Measurements from ENCODE around the gene MTRF1. TPM values are rescaled to one million over a fixed set of nuclear protein-coding genes. Genes with fewer than 3 reads are reported as not detected.

Gene MTRF1
- total RNA-seq, 1 donor from 2014 or later = 17.2 TPM

- Mint-ChIP-seq H3K4me1 (no peaks in the 10 kb centered on the region), H3K27ac (ENCODE audit: unreplicated experiment) (no peak overlapping the region), H3K36me3 (ENCODE audit: low read depth) (peaks cover 4% of the 10 kb centered on the region), H3K4me3 (no peak overlapping the region), H3K27me3 (ENCODE audit: low read depth) (peaks cover 2% of the 10 kb centered on the region), H3K9me3 (peaks cover 3% of the 10 kb centered on the region)
- TF ChIP-seq, protein P1, sequence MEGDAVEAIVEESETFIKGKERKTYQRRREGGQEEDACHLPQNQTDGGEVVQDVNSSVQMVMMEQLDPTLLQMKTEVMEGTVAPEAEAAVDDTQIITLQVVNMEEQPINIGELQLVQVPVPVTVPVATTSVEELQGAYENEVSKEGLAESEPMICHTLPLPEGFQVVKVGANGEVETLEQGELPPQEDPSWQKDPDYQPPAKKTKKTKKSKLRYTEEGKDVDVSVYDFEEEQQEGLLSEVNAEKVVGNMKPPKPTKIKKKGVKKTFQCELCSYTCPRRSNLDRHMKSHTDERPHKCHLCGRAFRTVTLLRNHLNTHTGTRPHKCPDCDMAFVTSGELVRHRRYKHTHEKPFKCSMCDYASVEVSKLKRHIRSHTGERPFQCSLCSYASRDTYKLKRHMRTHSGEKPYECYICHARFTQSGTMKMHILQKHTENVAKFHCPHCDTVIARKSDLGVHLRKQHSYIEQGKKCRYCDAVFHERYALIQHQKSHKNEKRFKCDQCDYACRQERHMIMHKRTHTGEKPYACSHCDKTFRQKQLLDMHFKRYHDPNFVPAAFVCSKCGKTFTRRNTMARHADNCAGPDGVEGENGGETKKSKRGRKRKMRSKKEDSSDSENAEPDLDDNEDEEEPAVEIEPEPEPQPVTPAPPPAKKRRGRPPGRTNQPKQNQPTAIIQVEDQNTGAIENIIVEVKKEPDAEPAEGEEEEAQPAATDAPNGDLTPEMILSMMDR (conservative IDR thresholded peaks at IDR 0.05) = no peak
- DNase-seq (ENCODE audit: low read depth, low spot score) = no peak
Measured at GRCh38 chr13:41274881-41275280, 11.5 kb upstream of the MTRF1 start.

GRCh38 chr13:41273831-41274441, 10.6 kb upstream of the MTRF1 start:
- Mint-ChIP-seq H3K4me1 (no peaks in the 10 kb centered on the region), H3K36me3 (ENCODE audit: low read depth) (peaks cover 6% of the 10 kb centered on the region), H3K27ac (ENCODE audit: unreplicated experiment) (no peak overlapping the region), H3K27me3 (ENCODE audit: low read depth) (peaks cover 2% of the 10 kb centered on the region), H3K9me3 (peaks cover 3% of the 10 kb centered on the region), H3K4me3 (no peak overlapping the region)
- TF ChIP-seq, protein P1 (conservative IDR thresholded peaks at IDR 0.05) = no peak
- no peak for DNase-seq (ENCODE audit: low read depth, low spot score)

GRCh38 chr13:41271456-41272285, 8.3 kb upstream of the MTRF1 start:
- Mint-ChIP-seq H3K4me1 (no peaks in the 10 kb centered on the region), H3K27me3 (ENCODE audit: low read depth) (peaks cover under 1% of the 10 kb centered on the region), H3K36me3 (ENCODE audit: low read depth) (peaks cover 9% of the 10 kb centered on the region), H3K27ac (ENCODE audit: unreplicated experiment) (no peak overlapping the region), H3K4me3 (no peak overlapping the region), H3K9me3 (peaks cover 6% of the 10 kb centered on the region)
- TF ChIP-seq, protein P1 (conservative IDR thresholded peaks at IDR 0.05) = no peak
- DNase-seq (ENCODE audit: low read depth, low spot score) = no peak

- DNase-seq (ENCODE audit: low read depth, low spot score) = peak; percentile 8
- Mint-ChIP-seq H3K27me3 (ENCODE audit: low read depth) (no peaks in the 10 kb centered on the region), H3K9me3 (peaks cover 6% of the 10 kb centered on the region), H3K4me1 (no peaks in the 10 kb centered on the region), H3K27ac (ENCODE audit: unreplicated experiment) (no peak overlapping the region), H3K4me3 (no peak overlapping the region), H3K36me3 (ENCODE audit: low read depth) (peaks cover 11% of the 10 kb centered on the region)
- TF ChIP-seq, protein P1 (conservative IDR thresholded peaks at IDR 0.05) = no peak
Measured at GRCh38 chr13:41268764-41269163, 5.4 kb upstream of the MTRF1 start.

- DNase-seq (ENCODE audit: low read depth, low spot score) = no peak
- peaks cover 6% of the 10 kb centered on the region for H3K9me3 Mint-ChIP-seq
- no peak overlapping the region for H3K27ac Mint-ChIP-seq (ENCODE audit: unreplicated experiment)
Measured at GRCh38 chr13:41267106-41267505, 3.7 kb upstream of the MTRF1 start.

More at GRCh38 chr13:41267106-41267505, 3.7 kb upstream of the MTRF1 start:
- TF ChIP-seq, protein P1 (conservative IDR thresholded peaks at IDR 0.05) = no peak
- Mint-ChIP-seq H3K27me3 (ENCODE audit: low read depth) (no peaks in the 10 kb centered on the region), H3K4me1 (peaks cover 9% of the 10 kb centered on the region), H3K4me3 (peak overlapping the region; percentile 41), H3K36me3 (ENCODE audit: low read depth) (peaks cover 17% of the 10 kb centered on the region)
